Central memory CD8-positive, alpha-beta T cell (primary cell): Measurements from ENCODE around the gene DIP2C.
A peak's percentile ranks its signal among the peaks of the same experiment; 100 is the strongest.

ENCODE experiments used
- ATAC-seq: fragments of 150-1000 bp; cut with Tn5 transposase; replicated peaks from 2 replicates; pipeline ENCODE4 v1.10.0; 2022; ENCODE audit warnings: mild to moderate bottlenecking, moderate FRiP score, moderate number of reproducible peaks; ENCODE audit not compliant: poor library complexity, severe bottlenecking; ENCODE audit errors: extremely low read depth
- DNase-seq, 2 donors: peaks; one replicate each; pipeline ENCODE4 v3.0.0; 2021; ENCODE audit warnings: low spot score in 2 of 2
- H3K27ac Mint-ChIP-seq: one replicate; pipeline ENCODE4 v1.8.0; 2022; ENCODE audit warnings: low read depth, mild to moderate bottlenecking, moderate library complexity, mixed read lengths
- H3K27me3 Mint-ChIP-seq: one replicate; pipeline ENCODE4 v1.8.0; 2022; ENCODE audit warnings: mixed read lengths
- H3K36me3 Mint-ChIP-seq: one replicate; pipeline ENCODE4 v1.8.0; 2022; ENCODE audit warnings: mild to moderate bottlenecking, moderate library complexity, mixed read lengths; ENCODE audit not compliant: insufficient read depth
- H3K4me1 Mint-ChIP-seq: one replicate; pipeline ENCODE4 v1.8.0; 2022; ENCODE audit warnings: mixed read lengths
- H3K4me3 Mint-ChIP-seq: one replicate; pipeline ENCODE4 v1.8.0; 2022; ENCODE audit warnings: mild to moderate bottlenecking, moderate library complexity, mixed read lengths
- H3K9me3 Mint-ChIP-seq: one replicate; pipeline ENCODE4 v1.8.0; 2022; ENCODE audit warnings: mixed read lengths

The DIP2C gene

DNA sequence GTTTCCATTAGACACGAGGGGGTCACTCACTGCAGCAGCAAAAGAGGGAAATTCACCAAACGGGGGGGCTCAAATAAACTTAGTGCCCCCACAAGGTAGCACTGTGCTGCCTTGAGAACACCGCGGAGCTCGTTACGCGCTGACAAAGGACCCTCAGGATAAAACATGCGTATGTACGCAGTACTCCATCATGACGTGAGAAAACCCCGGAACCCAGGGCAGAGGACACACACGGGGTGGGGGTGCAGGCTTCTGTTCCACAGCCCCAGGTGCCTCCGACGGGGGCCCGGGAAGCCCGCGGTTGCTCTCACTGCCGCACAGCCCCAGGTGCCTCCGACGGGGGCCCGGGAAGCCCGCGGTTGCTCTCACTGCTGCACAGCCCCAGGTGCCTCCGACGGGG lies 321.8 kb downstream of the DIP2C start:
- ATAC-seq (no peak), DNase-seq (no peak)
- no peaks in the 10 kb centered on the region for H3K27me3 Mint-ChIP-seq
- no peak overlapping the region for H3K27ac Mint-ChIP-seq
- H3K4me3 Mint-ChIP-seq: no peak overlapping the region
- H3K4me1 Mint-ChIP-seq: no peaks in the 10 kb centered on the region
- H3K9me3 Mint-ChIP-seq: no peaks in the 10 kb centered on the region
- no peaks in the 10 kb centered on the region for H3K36me3 Mint-ChIP-seq

- Mint-ChIP-seq H3K9me3 (no peaks in the 10 kb centered on the region), H3K36me3 (peaks cover 2% of the 10 kb centered on the region), H3K27me3 (no peaks in the 10 kb centered on the region), H3K27ac (no peak overlapping the region), H3K4me3 (no peak overlapping the region), H3K4me1 (no peaks in the 10 kb centered on the region)
- ATAC-seq: no peak
- no peak for DNase-seq
These were observed 323.3 kb downstream of the DIP2C start for GRCh38 chr10:366186-366585.

DNA sequence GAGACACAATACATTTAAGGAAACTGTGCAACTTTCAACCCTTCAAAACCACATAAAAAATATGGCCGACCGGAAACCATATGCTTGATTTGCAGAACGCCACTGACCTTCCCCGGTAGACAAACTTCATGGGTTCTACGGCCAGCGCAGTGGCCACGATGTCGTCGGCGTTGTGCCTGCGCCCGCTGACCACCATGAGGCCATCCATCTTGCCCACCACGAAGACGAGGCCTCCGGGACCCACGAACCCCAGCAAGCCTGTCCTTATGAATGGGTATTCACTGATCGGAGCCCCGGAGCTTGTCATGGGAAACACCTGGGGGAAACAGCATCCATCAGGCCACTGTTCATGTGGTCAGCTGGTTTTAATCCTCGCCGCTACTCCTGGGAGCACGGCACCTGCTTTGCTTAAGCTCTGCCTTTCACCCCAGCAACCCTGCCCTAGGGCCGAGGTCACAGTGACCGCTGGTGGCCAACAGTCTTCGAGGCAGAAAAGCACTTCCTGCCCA lies 325.1 kb downstream of the DIP2C start:
- no peaks in the 10 kb centered on the region for H3K9me3 Mint-ChIP-seq

GRCh38 chr10:363152-363551 lies 326.3 kb downstream of the DIP2C start:
- DNase-seq (no peak), ATAC-seq (no peak)
- Mint-ChIP-seq H3K36me3 (peaks cover 2% of the 10 kb centered on the region), H3K4me1 (peaks cover 2% of the 10 kb centered on the region), H3K27ac (no peak overlapping the region), H3K4me3 (no peak overlapping the region), H3K27me3 (no peaks in the 10 kb centered on the region), H3K9me3 (no peaks in the 10 kb centered on the region)

More for the DNA sequence above, 325.1 kb downstream of the DIP2C start:
- no peak for DNase-seq
- no peak for ATAC-seq
- no peak overlapping the region for H3K4me3 Mint-ChIP-seq
- H3K27me3 Mint-ChIP-seq: no peaks in the 10 kb centered on the region
- peaks cover 2% of the 10 kb centered on the region for H3K36me3 Mint-ChIP-seq
- no peaks in the 10 kb centered on the region for H3K4me1 Mint-ChIP-seq
- H3K27ac Mint-ChIP-seq: no peak overlapping the region

DNA sequence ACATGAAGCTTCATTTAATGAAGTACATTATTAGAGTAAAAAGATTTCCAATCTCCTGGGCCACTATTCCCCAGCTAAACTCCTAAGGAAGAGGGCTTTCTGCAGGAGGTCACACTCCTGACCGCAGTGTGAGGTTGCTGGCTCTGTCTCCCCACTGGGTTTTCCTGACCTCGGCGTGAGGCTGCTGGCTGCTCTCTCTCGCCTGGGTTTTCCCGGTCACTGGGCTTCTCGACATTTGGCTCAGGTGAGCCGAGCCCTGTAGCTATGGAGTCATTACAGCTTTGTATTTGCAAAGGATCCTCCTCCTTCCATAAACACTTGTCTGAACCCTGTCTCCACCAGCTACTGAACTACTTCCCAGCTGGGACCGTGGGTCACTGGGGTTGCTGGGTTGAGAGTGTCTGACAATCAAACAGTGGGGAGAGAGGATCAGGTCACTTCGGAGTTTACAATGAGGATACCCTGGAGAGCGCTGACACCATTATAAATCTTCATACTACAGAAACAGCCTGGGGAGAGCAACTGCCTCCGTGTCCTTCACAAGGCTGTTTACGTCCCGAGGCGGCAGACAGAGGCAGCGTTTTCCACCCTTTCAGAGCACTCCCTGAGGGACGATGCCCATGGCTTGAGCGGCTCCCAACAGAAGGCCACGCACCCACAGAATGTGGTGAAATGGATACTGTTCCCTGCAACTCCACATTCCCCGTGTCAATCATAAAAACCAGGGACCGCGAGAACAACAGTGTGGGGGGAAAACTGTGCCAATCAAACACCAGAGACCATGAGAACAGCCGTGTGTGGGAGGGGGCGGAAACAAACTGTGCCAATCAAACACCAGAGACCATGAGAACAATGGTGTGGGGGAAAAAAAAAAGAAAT lies 328.0 kb downstream of the DIP2C start:
- no peak for DNase-seq
- peaks cover 7% of the 10 kb centered on the region for H3K4me1 Mint-ChIP-seq
- no peak overlapping the region for H3K27ac Mint-ChIP-seq
- no peak for ATAC-seq
- no peaks in the 10 kb centered on the region for H3K9me3 Mint-ChIP-seq
- no peaks in the 10 kb centered on the region for H3K27me3 Mint-ChIP-seq
- peaks cover 2% of the 10 kb centered on the region for H3K36me3 Mint-ChIP-seq
- H3K4me3 Mint-ChIP-seq: no peak overlapping the region

DNA sequence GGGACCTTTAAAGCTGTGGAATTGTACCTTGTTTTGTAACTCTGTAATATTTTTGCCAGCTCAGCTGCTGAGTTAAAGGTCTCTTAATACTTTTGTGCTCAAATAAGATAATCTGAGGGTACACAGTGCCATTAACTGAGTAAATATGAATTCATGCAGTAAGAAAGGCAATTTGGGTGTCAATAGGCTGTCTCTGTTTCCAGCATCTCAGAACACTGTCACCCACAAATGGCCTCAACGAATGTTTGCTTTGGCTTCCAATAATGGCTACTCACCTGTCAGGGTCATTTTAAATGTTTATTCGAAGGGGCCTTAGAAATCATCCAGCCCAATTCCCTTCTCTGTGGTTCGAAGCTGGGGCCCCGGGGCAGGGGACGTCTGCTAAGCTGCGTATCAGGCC lies 328.8 kb downstream of the DIP2C start:
- H3K4me1 Mint-ChIP-seq: peaks cover 7% of the 10 kb centered on the region
- H3K4me3 Mint-ChIP-seq: no peak overlapping the region
- H3K27ac Mint-ChIP-seq: no peak overlapping the region
- H3K9me3 Mint-ChIP-seq: no peaks in the 10 kb centered on the region
- no peak for DNase-seq
- no peaks in the 10 kb centered on the region for H3K27me3 Mint-ChIP-seq
- no peak for ATAC-seq
- peaks cover 2% of the 10 kb centered on the region for H3K36me3 Mint-ChIP-seq

DNA sequence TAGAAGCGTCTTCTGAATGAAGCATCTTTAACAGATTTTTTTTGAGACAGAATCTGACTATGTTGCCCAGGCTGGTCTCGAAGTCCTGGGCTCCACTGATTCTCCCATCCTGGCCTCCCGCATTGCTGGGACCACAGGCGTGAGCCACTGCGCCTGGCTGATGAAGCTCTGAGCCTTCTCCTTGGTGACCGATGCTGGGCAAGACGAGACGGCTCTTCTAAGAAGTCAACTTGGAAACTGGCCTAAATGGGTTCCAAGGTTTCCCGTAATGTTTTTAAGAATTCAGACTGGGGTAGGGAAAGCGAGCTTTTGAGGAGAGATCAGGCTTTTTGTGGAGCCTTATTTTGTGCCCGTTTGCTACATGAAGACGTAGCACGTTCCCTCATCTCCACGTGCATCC lies 329.7 kb downstream of the DIP2C start:
- Mint-ChIP-seq H3K4me3 (no peak overlapping the region), H3K27ac (no peak overlapping the region), H3K36me3 (peaks cover 2% of the 10 kb centered on the region), H3K4me1 (peaks cover 7% of the 10 kb centered on the region), H3K27me3 (no peaks in the 10 kb centered on the region), H3K9me3 (no peaks in the 10 kb centered on the region)
- ATAC-seq (no peak), DNase-seq (no peak)

- H3K9me3 Mint-ChIP-seq: no peaks in the 10 kb centered on the region
- ATAC-seq (no peak), DNase-seq (no peak)
- no peak overlapping the region for H3K27ac Mint-ChIP-seq
- H3K4me1 Mint-ChIP-seq: peaks cover 7% of the 10 kb centered on the region
- H3K36me3 Mint-ChIP-seq: peaks cover 2% of the 10 kb centered on the region
- H3K4me3 Mint-ChIP-seq: no peak overlapping the region
- H3K27me3 Mint-ChIP-seq: no peaks in the 10 kb centered on the region
These were observed 330.4 kb downstream of the DIP2C start for GRCh38 chr10:359093-359492.

DNA sequence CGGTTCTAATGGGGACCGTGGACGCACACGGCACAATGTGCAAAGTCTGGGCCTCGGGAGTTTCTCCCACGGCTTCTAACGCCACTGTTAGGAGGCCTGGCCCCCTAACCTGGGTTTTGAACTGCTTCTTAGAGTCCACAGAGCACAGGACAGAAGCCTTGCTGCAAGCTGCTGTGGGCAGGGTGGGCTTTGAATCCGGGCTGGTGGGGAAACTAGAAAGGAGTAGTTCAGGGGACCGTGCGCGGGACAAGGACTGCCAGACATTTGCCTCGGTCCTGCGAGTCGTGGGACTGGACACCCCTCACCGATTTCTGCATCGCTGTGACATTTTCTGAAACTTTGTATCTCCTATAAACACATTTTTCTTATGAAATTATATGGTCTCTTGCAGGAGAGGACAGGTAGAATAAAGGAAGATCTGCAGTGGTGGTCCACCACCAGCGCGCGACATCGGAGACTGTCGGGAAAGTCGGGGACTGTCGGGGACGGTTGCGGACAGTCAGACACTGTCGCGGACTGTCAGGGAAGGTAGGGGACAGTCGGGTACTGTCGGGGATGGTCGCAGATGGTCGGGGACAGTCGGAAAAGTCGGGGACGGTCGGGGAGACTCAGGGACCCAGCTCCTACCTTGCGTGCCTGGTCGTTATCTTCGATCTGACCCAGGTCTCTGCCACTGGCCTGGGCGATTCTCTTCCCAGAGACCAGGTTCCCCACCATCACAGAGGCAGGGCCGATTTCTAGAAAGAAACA lies 332.1 kb downstream of the DIP2C start:
- DNase-seq (no peak), ATAC-seq (no peak)
- Mint-ChIP-seq H3K36me3 (peaks cover 6% of the 10 kb centered on the region), H3K27ac (no peak overlapping the region), H3K27me3 (no peaks in the 10 kb centered on the region), H3K4me1 (peaks cover 12% of the 10 kb centered on the region), H3K9me3 (no peaks in the 10 kb centered on the region), H3K4me3 (no peak overlapping the region)

GRCh38 chr10:356452-356851 lies 333.0 kb downstream of the DIP2C start:
- no peak overlapping the region for H3K4me3 Mint-ChIP-seq
- H3K27ac Mint-ChIP-seq: no peak overlapping the region
- DNase-seq (no peak), ATAC-seq (no peak)
- H3K27me3 Mint-ChIP-seq: no peaks in the 10 kb centered on the region
- H3K9me3 Mint-ChIP-seq: no peaks in the 10 kb centered on the region
- H3K4me1 Mint-ChIP-seq: peaks cover 15% of the 10 kb centered on the region
- H3K36me3 Mint-ChIP-seq: peaks cover 4% of the 10 kb centered on the region

DNA sequence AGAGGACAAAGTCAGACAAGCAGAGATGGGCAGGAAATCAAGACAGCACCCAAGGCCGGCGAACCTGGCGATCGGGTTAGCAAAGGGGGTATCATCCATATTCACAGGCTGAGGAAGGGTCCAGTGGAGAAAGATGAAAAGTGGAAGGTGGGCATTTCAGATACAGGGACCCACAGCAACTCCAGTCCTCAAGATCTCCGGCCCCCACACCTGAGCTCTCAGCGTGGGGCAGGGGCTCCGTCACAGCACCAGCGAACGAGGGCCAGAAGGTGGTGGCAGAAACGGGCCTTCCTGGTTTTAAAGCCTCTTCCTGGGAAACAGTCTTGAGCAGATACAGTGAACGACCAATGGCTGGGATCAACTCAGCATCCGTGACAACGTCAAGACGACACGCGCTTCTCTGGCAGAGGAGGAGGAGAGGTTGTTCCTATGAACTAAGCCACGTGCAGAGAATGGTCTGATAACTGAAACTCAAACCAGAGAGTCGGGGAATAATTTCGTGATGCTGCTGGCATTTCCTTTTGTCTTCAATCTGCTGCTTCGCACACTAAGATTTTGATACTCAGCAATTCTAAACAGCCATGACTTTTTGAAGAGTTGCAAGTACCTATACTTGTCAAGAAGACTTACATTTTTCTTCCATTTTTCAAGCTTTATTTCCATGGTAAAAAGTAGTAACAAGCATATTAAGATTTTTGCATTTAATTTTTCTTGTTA lies 334.4 kb downstream of the DIP2C start:
- DNase-seq: no peak
- no peaks in the 10 kb centered on the region for H3K27me3 Mint-ChIP-seq
- H3K36me3 Mint-ChIP-seq: peaks cover 4% of the 10 kb centered on the region
- H3K9me3 Mint-ChIP-seq: no peaks in the 10 kb centered on the region
- H3K4me1 Mint-ChIP-seq: peaks cover 16% of the 10 kb centered on the region
- H3K27ac Mint-ChIP-seq: no peak overlapping the region
- no peak overlapping the region for H3K4me3 Mint-ChIP-seq
- ATAC-seq: no peak

- Mint-ChIP-seq H3K4me1 (peaks cover 17% of the 10 kb centered on the region), H3K4me3 (peak overlapping the region; percentile 48), H3K36me3 (peaks cover 6% of the 10 kb centered on the region), H3K27me3 (no peaks in the 10 kb centered on the region), H3K27ac (peak overlapping the region; percentile 41), H3K9me3 (no peaks in the 10 kb centered on the region)
- ATAC-seq (peak; percentile 27), DNase-seq (no peak)
These were observed 336.8 kb downstream of the DIP2C start for GRCh38 chr10:352476-353235.
